ENCODE data around the gene FMC1. TPM values are rescaled to one million over a fixed set of nuclear protein-coding genes. Genes with fewer than 3 reads are reported as not detected.
"Not testable (repeated sequence)": the region's sequence is repeated elsewhere in the genome, so short reads cannot be mapped to it uniquely, and the experiment has no call there.

FMC1 gene
- total RNA-seq, 1 donor from 2014 or later = not detected

DNA sequence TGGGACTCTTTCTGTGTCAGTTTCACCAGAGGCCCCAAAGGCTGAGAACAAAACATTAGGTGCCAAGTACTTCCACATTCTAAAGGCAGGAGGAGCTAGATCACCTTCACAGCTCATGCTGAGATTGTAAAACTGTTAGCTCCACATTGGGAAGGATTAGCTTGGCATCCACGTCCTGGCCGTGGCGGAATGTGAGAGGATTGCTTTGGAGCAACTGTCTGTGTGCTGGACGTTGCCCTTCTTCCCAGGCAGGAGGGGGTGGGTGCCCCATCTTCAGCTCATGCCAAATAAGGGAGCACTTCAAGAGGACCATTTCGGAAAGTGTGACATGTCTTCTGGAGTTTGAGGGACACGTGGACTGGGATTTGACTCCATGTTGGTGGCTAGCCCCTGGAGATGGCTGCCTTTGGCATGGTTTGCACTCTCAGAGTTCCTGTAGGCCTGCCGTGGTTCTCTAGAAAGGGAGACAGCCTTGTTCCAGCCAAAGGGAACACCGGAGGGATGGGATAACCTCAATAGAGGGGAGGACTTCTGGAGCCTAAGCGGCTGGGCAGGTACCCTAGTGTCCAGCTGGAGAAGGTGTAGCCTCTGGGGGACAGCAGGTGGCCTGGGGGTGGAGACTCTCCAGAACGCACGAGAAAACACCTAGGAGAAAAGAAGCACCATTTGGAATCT, 19.9 kb upstream of the FMC1 start:
- no peak overlapping the region for H3K27ac ChIP-seq
- intact Hi-C loops (cut with DNase I) = no loop called here
- H3K36me3 ChIP-seq = no peaks in the 10 kb centered on the region
- no peak for DNase-seq (ENCODE audit: low spot score in 2 of 2)
- H3K27me3 ChIP-seq = no peaks in the 10 kb centered on the region
- H3K4me3 ChIP-seq = no peak overlapping the region
- TF ChIP-seq, protein P1, sequence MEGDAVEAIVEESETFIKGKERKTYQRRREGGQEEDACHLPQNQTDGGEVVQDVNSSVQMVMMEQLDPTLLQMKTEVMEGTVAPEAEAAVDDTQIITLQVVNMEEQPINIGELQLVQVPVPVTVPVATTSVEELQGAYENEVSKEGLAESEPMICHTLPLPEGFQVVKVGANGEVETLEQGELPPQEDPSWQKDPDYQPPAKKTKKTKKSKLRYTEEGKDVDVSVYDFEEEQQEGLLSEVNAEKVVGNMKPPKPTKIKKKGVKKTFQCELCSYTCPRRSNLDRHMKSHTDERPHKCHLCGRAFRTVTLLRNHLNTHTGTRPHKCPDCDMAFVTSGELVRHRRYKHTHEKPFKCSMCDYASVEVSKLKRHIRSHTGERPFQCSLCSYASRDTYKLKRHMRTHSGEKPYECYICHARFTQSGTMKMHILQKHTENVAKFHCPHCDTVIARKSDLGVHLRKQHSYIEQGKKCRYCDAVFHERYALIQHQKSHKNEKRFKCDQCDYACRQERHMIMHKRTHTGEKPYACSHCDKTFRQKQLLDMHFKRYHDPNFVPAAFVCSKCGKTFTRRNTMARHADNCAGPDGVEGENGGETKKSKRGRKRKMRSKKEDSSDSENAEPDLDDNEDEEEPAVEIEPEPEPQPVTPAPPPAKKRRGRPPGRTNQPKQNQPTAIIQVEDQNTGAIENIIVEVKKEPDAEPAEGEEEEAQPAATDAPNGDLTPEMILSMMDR (IDR thresholded peaks at IDR 0.05) = no peak
- no peaks in the 10 kb centered on the region for H3K9me3 ChIP-seq
- H3K4me1 ChIP-seq = no peaks in the 10 kb centered on the region

DNA sequence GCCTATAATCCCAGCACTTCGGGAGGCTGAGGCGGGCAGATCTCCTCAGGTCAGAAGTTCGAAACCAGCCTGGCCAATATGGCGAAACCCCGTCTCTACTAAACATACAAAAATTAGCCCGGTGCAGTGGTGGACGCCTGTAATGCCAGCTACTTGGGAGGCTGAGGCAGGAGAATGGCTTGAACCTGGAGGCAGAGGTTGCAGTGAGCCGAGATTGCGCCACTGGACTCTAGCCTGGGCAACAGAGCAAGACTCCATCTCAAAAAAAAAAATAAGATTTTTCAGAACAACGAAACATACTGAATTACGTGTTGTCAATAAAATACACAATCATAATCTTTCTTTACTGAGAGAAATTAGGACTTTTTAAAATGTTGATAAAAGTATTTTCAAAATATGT, 16.4 kb upstream of the FMC1 start:
- H3K4me3 ChIP-seq; H3K9me3 ChIP-seq; H3K4me1 ChIP-seq; intact Hi-C loops (cut with DNase I); H3K27me3 ChIP-seq; H3K27ac ChIP-seq; H3K36me3 ChIP-seq; DNase-seq (ENCODE audit: low spot score in 2 of 2): not testable (repeated sequence)

DNA sequence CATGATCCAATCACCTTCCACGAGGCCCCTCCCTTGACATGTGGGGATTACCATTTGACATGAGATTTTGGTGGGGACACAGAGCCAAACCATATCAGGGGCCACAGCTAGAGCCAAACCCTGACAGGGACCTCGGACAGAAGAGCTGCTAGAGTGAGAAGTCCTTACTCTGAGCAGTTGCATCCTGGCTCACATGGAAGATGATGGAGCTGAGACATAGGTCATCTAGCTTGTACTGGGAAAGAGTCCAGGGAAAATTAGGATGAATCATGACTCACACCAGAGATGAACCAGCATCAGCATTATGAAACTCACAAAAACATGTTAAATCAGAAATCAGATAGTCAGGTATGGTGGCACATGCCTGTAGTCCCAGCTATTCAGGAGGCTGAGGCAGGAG, 12.8 kb upstream of the FMC1 start:
- H3K4me3 ChIP-seq = no peak overlapping the region
- no peaks in the 10 kb centered on the region for H3K36me3 ChIP-seq
- H3K9me3 ChIP-seq = no peaks in the 10 kb centered on the region
- H3K27me3 ChIP-seq = no peaks in the 10 kb centered on the region
- DNase-seq (ENCODE audit: low spot score in 2 of 2) = no peak
- TF ChIP-seq, protein P1 (IDR thresholded peaks at IDR 0.05) = no peak
- intact Hi-C loops (cut with DNase I) = no loop called here
- H3K4me1 ChIP-seq = no peaks in the 10 kb centered on the region
- no peak overlapping the region for H3K27ac ChIP-seq

DNA sequence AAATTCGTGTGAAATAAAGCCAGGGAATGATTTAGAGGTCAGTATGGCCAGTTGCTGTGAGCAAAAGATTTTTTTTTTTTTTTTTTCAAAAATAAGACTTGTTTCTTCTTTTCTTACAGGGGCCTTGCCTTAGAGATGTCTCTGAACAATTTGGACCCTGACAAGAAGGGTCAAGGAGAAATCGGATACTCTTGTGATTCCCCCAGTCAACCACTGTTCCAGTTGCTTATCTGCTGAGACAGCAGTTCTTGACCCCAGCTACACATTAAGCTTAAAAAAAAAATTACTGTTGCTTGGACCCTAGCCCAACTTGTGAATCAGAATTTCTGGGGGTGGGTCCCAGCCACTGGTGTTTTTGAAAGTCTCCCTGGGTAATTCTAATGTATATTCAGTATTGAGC, 12.0 kb upstream of the FMC1 start:
- intact Hi-C loops (cut with DNase I) = no loop called here
- TF ChIP-seq, protein P1 (IDR thresholded peaks at IDR 0.05) = no peak
- no peaks in the 10 kb centered on the region for H3K4me1 ChIP-seq
- H3K9me3 ChIP-seq = no peaks in the 10 kb centered on the region
- H3K27ac ChIP-seq = no peak overlapping the region
- H3K27me3 ChIP-seq = no peaks in the 10 kb centered on the region
- H3K36me3 ChIP-seq = no peaks in the 10 kb centered on the region
- H3K4me3 ChIP-seq = no peak overlapping the region
- DNase-seq (ENCODE audit: low spot score in 2 of 2) = no peak

DNA sequence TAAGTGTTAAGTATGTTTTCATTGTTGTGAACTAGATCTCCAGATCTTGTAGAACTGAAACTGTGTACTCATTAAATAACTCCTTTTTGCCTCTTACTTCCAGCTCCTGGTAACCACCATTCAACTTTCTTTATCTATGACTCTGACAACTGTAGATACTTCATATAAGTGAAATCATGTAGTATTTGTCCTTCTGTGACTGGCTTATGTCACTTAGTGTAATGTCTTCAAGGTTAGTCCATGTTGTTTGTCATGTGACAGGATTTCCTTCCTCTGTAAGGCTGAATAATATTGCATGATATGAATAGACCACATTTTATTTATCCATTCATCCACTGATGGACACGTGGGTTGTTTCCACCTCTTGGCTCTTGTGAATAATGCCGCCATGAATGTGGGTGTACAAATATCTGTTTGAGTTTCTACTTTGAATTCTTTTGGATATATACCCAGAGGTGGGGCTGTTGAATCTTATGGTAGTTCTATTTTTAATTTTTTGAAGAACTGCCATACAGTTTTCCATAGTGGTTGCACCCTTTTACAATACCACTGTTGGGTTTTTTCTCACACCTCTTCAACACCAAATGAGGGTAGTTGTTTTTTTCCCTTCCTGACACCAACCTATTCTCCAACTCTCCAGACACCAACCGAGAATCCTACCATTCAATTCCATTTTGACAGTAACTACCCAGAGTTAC, 10.7 kb upstream of the FMC1 start:
- H3K27ac ChIP-seq = no peak overlapping the region
- DNase-seq (ENCODE audit: low spot score in 2 of 2) = no peak
- H3K36me3 ChIP-seq = no peaks in the 10 kb centered on the region
- intact Hi-C loops (cut with DNase I) = no loop called here
- no peak overlapping the region for H3K4me3 ChIP-seq
- no peaks in the 10 kb centered on the region for H3K9me3 ChIP-seq
- no peaks in the 10 kb centered on the region for H3K27me3 ChIP-seq
- H3K4me1 ChIP-seq = no peaks in the 10 kb centered on the region
- TF ChIP-seq, protein P1 (IDR thresholded peaks at IDR 0.05) = no peak

DNA sequence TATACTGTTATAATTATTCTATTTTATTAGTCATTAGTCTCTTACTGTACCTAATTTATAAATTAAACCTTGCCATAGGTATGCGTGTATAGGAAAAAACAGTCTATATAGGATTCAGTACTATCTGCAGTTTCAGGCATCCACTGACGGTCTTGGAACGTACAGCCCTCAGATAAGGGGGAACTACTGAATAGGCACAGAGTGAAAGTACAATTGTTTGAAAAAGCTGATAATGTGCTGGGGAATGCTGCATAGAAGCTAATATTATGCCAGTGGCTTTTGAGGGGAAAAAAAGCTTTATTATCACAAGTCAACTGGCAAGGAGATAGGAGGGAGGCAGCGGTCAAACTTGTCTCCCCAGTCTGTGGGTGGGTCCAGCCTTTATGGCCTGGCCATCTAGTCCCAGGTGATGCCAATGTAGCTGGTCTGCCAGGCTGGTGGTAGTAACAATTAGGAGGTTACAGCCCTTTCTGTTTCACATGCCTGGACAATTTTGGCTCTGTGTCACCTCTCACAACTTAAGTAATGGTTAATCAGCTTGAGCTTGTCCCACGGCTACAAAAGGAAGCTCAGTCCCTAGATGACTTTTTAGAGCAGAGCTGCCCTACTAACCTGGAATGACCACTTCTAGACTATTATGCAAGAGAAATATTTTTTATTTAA, 8.3 kb upstream of the FMC1 start:
- Histone ChIP-seq H3K27ac (no peak overlapping the region), H3K27me3 (no peaks in the 10 kb centered on the region), H3K9me3 (no peaks in the 10 kb centered on the region), H3K4me3 (no peak overlapping the region), H3K4me1 (no peaks in the 10 kb centered on the region), H3K36me3 (no peaks in the 10 kb centered on the region)
- DNase-seq (ENCODE audit: low spot score in 2 of 2) = no peak
- TF ChIP-seq, protein P1 (IDR thresholded peaks at IDR 0.05) = no peak
- intact Hi-C loops (cut with DNase I) = no loop called here

DNA sequence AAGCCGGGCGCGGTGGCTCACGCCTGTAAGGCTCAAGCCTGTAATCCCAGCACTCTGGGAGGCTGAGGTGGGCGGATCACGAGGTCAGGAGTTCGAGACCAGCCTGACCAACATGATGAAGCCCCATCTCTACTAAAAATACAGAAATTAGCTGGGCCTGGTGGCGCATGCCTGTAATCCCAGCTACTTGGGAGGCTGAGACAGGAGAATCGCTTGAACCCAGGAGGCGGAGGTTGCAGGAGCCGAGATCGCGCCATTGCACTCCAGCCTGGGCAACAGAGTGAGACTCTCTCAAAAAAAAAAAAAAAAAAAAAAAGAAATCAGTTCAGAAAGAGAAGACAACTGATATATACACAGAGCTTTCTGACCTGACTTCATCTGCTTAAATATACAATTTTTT, 7.7 kb upstream of the FMC1 start:
- H3K9me3 ChIP-seq; H3K4me1 ChIP-seq; intact Hi-C loops (cut with DNase I); H3K36me3 ChIP-seq; DNase-seq (ENCODE audit: low spot score in 2 of 2); H3K4me3 ChIP-seq; H3K27me3 ChIP-seq; H3K27ac ChIP-seq: not testable (repeated sequence)
